Cardiac muscle cell (in vitro differentiated cells and primary cell): Measurements from ENCODE around the gene RCAN3. TPM values are rescaled to one million over a fixed set of nuclear protein-coding genes. Genes with fewer than 3 reads are reported as not detected.

Experiments
- DNase-seq, 2 donors: peaks; one replicate each; pipeline versions ENCODE4 v3.0.0 to v3.0.0-alpha.2; 2010 to 2017; ENCODE audit warnings: low read depth in 1 of 2, low spot score in 1 of 2
- H3K27ac ChIP-seq: fragments of 200-600 bp; sonication (generic); 2 replicates; pipeline ENCODE4 v1.5.1; 2016
- H3K27me3 ChIP-seq: fragments of 200-600 bp; sonication (generic); 2 replicates; pipeline ENCODE4 v1.6.0; 2016; ENCODE audit warnings: control low read depth
- H3K36me3 ChIP-seq: fragments of 200-600 bp; sonication (generic); 2 replicates; pipeline ENCODE4 v1.5.1; 2016; ENCODE audit warnings: control low read depth
- H3K4me1 ChIP-seq: fragments of 200-600 bp; sonication (generic); 2 replicates; pipeline ENCODE4 v1.8.1; 2017; ENCODE audit warnings: low read depth, mild to moderate bottlenecking, mixed run types
- H3K4me3 ChIP-seq: fragments of 200-600 bp; sonication (generic); 2 replicates; pipeline ENCODE4 v1.5.1; 2016; ENCODE audit warnings: mild to moderate bottlenecking
- H3K9me3 ChIP-seq: fragments of 200-600 bp; sonication (generic); 2 replicates; pipeline ENCODE4 v1.5.1; 2017; ENCODE audit warnings: low read depth, mild to moderate bottlenecking, control low read depth
- CTCF ChIP-seq: IDR thresholded peaks from 2 replicates; pipeline ENCODE4 v1.5.1; 2012; ENCODE audit warnings: low read depth, mild to moderate bottlenecking, low read length
- polyA plus RNA-seq: library from polyadenylated mRNA; unstranded; fragments of >200 nt; fragmentation: Nextera tagmentation; extraction: Ambion mirVana; gene quantifications from 2 replicates; pipeline ENCODE4 v1.2.1, GENCODE V29; 2016
- total RNA-seq: library from RNA; depleted of rRNA; stranded (reverse); fragments of >200 nt; gene quantifications from 2 replicates; pipeline ENCODE4 v1.2.3, GENCODE V29; 2016

Gene RCAN3
- total and polyA plus RNA-seq, 2 experiments from 2014 or later = 6.4 to 8.4 TPM

- Histone ChIP-seq H3K36me3 (no peaks in the 10 kb centered on the region), H3K9me3 (no peaks in the 10 kb centered on the region), H3K4me1 (no peaks in the 10 kb centered on the region), H3K27ac (no peak overlapping the region), H3K27me3 (no peaks in the 10 kb centered on the region), H3K4me3 (no peak overlapping the region)
- no peak for DNase-seq
- TF ChIP-seq CTCF = no peak
These were observed 76.2 kb downstream of the RCAN3 start for GRCh38 chr1:24578846-24579245.

GRCh38 chr1:24580756-24581155 lies 78.1 kb downstream of the RCAN3 start:
- Histone ChIP-seq H3K4me3 (no peak overlapping the region), H3K36me3 (no peaks in the 10 kb centered on the region)

GRCh38 chr1:24584171-24584647 lies 81.6 kb downstream of the RCAN3 start:
- no peaks in the 10 kb centered on the region for H3K27me3 ChIP-seq
- H3K36me3 ChIP-seq = no peaks in the 10 kb centered on the region
- TF ChIP-seq CTCF = no peak
- peak in 1 of 2 donors; percentile 15 for DNase-seq
- no peak overlapping the region for H3K4me3 ChIP-seq
- peaks cover 7% of the 10 kb centered on the region for H3K4me1 ChIP-seq
- peak overlapping the region; percentile 22 for H3K27ac ChIP-seq
- H3K9me3 ChIP-seq = no peaks in the 10 kb centered on the region

More at GRCh38 chr1:24580756-24581155, 78.1 kb downstream of the RCAN3 start:
- Histone ChIP-seq H3K27ac (no peak overlapping the region), H3K4me1 (peaks cover 7% of the 10 kb centered on the region), H3K27me3 (no peaks in the 10 kb centered on the region), H3K9me3 (no peaks in the 10 kb centered on the region)
- no peak for TF ChIP-seq CTCF
- no peak for DNase-seq

- Histone ChIP-seq H3K36me3 (no peaks in the 10 kb centered on the region), H3K27ac (no peak overlapping the region), H3K9me3 (no peaks in the 10 kb centered on the region), H3K27me3 (no peaks in the 10 kb centered on the region), H3K4me3 (no peak overlapping the region), H3K4me1 (peaks cover 7% of the 10 kb centered on the region)
- no peak for TF ChIP-seq CTCF
- DNase-seq = no peak
These were observed 83.5 kb downstream of the RCAN3 start for GRCh38 chr1:24586119-24586518.

- DNase-seq = peak; percentile 66 to 67
- H3K27me3 ChIP-seq = no peaks in the 10 kb centered on the region
- peak; percentile 77 for TF ChIP-seq CTCF
- no peaks in the 10 kb centered on the region for H3K9me3 ChIP-seq
- H3K4me3 ChIP-seq = no peak overlapping the region
- H3K4me1 ChIP-seq = peaks cover 7% of the 10 kb centered on the region
- H3K27ac ChIP-seq = no peak overlapping the region
- no peaks in the 10 kb centered on the region for H3K36me3 ChIP-seq
These were observed 84.6 kb downstream of the RCAN3 start for GRCh38 chr1:24586970-24587820.
